Endothelial cell of umbilical vein (primary cell): Measurements from ENCODE around the gene MR1. TPM values are rescaled to one million over a fixed set of nuclear protein-coding genes. Genes with fewer than 3 reads are reported as not detected.

Experiments
- BruUV-seq: library from RNA; stranded (reverse); fragments of 400-500 nt; replicated peaks from 2 replicates; lab custom pipeline; 2021; lab: Mats Ljungman, UMichigan
- CTCF ChIA-PET: fragments of 300-600, 350-600 bp; sonication (Branson Sonifier 250); formaldehyde crosslinking; loops from one replicate; lab custom pipeline; 2021; ENCODE audit warnings: antibody characterized with exemption, inconsistent platforms; lab: Charles Lee
- POLR2A ChIA-PET: fragments of 300-600, 350-600 bp; sonication (Branson Sonifier 250); formaldehyde crosslinking; loops from one replicate; lab custom pipeline; 2021; ENCODE audit warnings: antibody characterized with exemption, inconsistent platforms; lab: Charles Lee
- DNase-seq: peaks from one replicate; pipeline ENCODE4 v3.0.0-alpha.2; 2011; ENCODE audit warnings: low read depth, low spot score
- FAIRE-seq: peaks from 2 replicates; lab custom pipeline; 2011; peaks lifted over from hg19 to GRCh38; lab: Jason Lieb, UNC
- H2AFZ ChIP-seq: 2 replicates; pipeline ENCODE4 v1.6.0; 2012; ENCODE audit warnings: low read depth, low read length, control low read depth, inconsistent platforms
- H3K27ac ChIP-seq: 2 replicates; pipeline ENCODE4 v1.5.1; 2011; ENCODE audit warnings: low read depth, mild to moderate bottlenecking, control low read depth, low read length, moderate library complexity; ENCODE audit not compliant: insufficient read depth
- H3K27me3 ChIP-seq, 2 experiments: 2 replicates each; pipeline versions ENCODE4 v1.6.0 to v1.6.1; 2011; ENCODE audit warnings: low read length in 2 of 2, mixed read lengths in 1 of 2; ENCODE audit not compliant: control insufficient read depth in 2 of 2, insufficient read depth in 2 of 2
- H3K36me3 ChIP-seq, 2 experiments: 2 replicates in 1 of 2; 3 replicates in 1 of 2; pipeline ENCODE4 v1.5.1; 2011; ENCODE audit warnings: low read length in 2 of 2, mild to moderate bottlenecking in 1 of 2, moderate library complexity in 1 of 2; ENCODE audit not compliant: control insufficient read depth in 2 of 2, insufficient read depth in 2 of 2; ENCODE audit errors: extremely low read depth in 1 of 2
- H3K4me1 ChIP-seq: 3 replicates; pipeline ENCODE4 v1.5.1; 2011; ENCODE audit warnings: mild to moderate bottlenecking, low read length; ENCODE audit not compliant: control insufficient read depth, insufficient read depth; ENCODE audit errors: extremely low read depth
- H3K4me2 ChIP-seq: 2 replicates; pipeline ENCODE4 v1.6.1; 2011; ENCODE audit warnings: low read length, control low read depth, mixed read lengths; ENCODE audit not compliant: insufficient read depth
- H3K4me3 ChIP-seq, 3 experiments: fragments of 200-600 bp in 1 of 3; sonication (generic), shearing (Covaris generic) in 1 of 3; replicated peaks in 1 of 3; 2 replicates each; pipeline ENCODE4 v1.5.1; 2011 to 2016; ENCODE audit warnings: control low read depth in 3 of 3, low read length in 3 of 3, mild to moderate bottlenecking in 2 of 3, inconsistent platforms in 1 of 3, low read depth in 1 of 3, moderate library complexity in 1 of 3; ENCODE audit not compliant: insufficient read depth in 1 of 3
- H3K79me2 ChIP-seq: 2 replicates; pipeline ENCODE4 v1.6.0; 2012; ENCODE audit warnings: low read length, inconsistent platforms; ENCODE audit not compliant: control insufficient read depth, insufficient read depth
- H3K9ac ChIP-seq: replicated peaks from 2 replicates; pipeline ENCODE3; 2011; ENCODE audit warnings: low read length, control low read depth; ENCODE audit not compliant: insufficient read depth; ENCODE audit errors: extremely low read depth
- H3K9me1 ChIP-seq: replicated peaks from 3 replicates; pipeline ENCODE4 v1.6.0; 2011; ENCODE audit warnings: mild to moderate bottlenecking, low read length; ENCODE audit not compliant: control insufficient read depth, insufficient read depth; ENCODE audit errors: extremely low read depth
- H3K9me3 ChIP-seq: replicated peaks from 2 replicates; pipeline ENCODE4 v1.5.1; 2012; ENCODE audit warnings: low read length, inconsistent platforms; ENCODE audit not compliant: control insufficient read depth, insufficient read depth
- H4K20me1 ChIP-seq: replicated peaks from 2 replicates; pipeline ENCODE3; 2011; ENCODE audit warnings: mild to moderate bottlenecking, low read length; ENCODE audit not compliant: control insufficient read depth, insufficient read depth; ENCODE audit errors: extremely low read depth
- EZH2 ChIP-seq: IDR thresholded peaks from 2 replicates; pipeline ENCODE4 v1.6.1; 2012; ENCODE audit warnings: borderline replicate concordance, low read depth, mild to moderate bottlenecking, moderate library complexity, low read length, inconsistent platforms; ENCODE audit not compliant: severe bottlenecking
- FOS ChIP-seq: IDR thresholded peaks from 2 replicates; pipeline ENCODE4 v1.6.1; 2011; ENCODE audit warnings: mild to moderate bottlenecking, low read length, moderate library complexity, borderline replicate concordance; ENCODE audit not compliant: insufficient read depth
- GATA2 ChIP-seq: IDR thresholded peaks from 2 replicates; pipeline ENCODE4 v1.7.0; 2011; ENCODE audit warnings: low read depth, mild to moderate bottlenecking, moderate library complexity, mixed read lengths, low read length; ENCODE audit not compliant: insufficient read length, insufficient read depth
- JUN ChIP-seq: IDR thresholded peaks from 2 replicates; pipeline ENCODE4 v1.6.1; 2011; ENCODE audit warnings: borderline replicate concordance, low read depth; ENCODE audit not compliant: insufficient read length, insufficient read depth
- MYC ChIP-seq: IDR thresholded peaks from one replicate; pipeline ENCODE4 v1.6.1; 2011; ENCODE audit warnings: mild to moderate bottlenecking, low read depth, low read length
- POLR2A ChIP-seq: IDR thresholded peaks from 2 replicates; pipeline ENCODE4 v1.6.1; 2012; ENCODE audit warnings: low read depth, mild to moderate bottlenecking, control low read depth, low read length
- POLR2AphosphoS5 ChIP-seq: IDR thresholded peaks from 2 replicates; pipeline ENCODE4 v1.6.1; 2012; ENCODE audit warnings: low read depth, mild to moderate bottlenecking, control low read depth, low read length, moderate library complexity; ENCODE audit not compliant: insufficient read depth
- dilution Hi-C: fragments of 300-500 bp; cut with MboI; formaldehyde crosslinking; loops from one replicate; pipeline ENCODE4 v1.15.0; 2019; ENCODE audit warnings: low sequenced_read_pairs; ENCODE audit not compliant: extremely low pct_ligation_motif_present
- intact Hi-C: fragments of 100-400 bp; cut with micrococcal nuclease; formaldehyde crosslinking; loops from one replicate; pipeline ENCODE4 v1.10.0; 2022
- polyA plus RNA-seq, 4 experiments: library from polyadenylated mRNA; depleted of rRNA in 3 of 4; stranded (reverse) in 3 of 4; unstranded in 1 of 4; fragments of >200 nt; gene quantifications; 2 replicates each; pipeline versions ENCODE4 v1.2.1 to v1.2.3, GENCODE V29; 2011 to 2012; ENCODE audit warnings: missing spikeins in 1 of 4
- total RNA-seq: library from RNA; stranded (reverse); gene quantifications from 2 replicates; pipeline ENCODE4 v1.2.3, GENCODE V29; 2021
- TF ChIP-seq, protein P1 (sequence below): IDR thresholded peaks from 2 replicates; pipeline ENCODE4 v1.6.1; 2011; ENCODE audit not compliant: insufficient read depth, insufficient read length
- TF ChIP-seq, protein P2 (sequence below), 2 donors: IDR thresholded peaks; 1 replicate in 1 of 2; 2 replicates in 1 of 2; pipeline ENCODE4 v1.5.1; 2011; ENCODE audit warnings: low read length in 2 of 2, mild to moderate bottlenecking in 2 of 2, moderate library complexity in 2 of 2, control low read depth in 1 of 2, inconsistent platforms in 1 of 2, low read depth in 1 of 2; ENCODE audit not compliant: insufficient read depth in 1 of 2; ENCODE audit errors: extremely low read depth in 1 of 2

MR1 gene
- total and polyA plus RNA-seq, 2 donors (not counting 3 experiments of a cell fraction or from before 2014, with no cell fraction given), result 1.3 to 2.5 TPM

DNA sequence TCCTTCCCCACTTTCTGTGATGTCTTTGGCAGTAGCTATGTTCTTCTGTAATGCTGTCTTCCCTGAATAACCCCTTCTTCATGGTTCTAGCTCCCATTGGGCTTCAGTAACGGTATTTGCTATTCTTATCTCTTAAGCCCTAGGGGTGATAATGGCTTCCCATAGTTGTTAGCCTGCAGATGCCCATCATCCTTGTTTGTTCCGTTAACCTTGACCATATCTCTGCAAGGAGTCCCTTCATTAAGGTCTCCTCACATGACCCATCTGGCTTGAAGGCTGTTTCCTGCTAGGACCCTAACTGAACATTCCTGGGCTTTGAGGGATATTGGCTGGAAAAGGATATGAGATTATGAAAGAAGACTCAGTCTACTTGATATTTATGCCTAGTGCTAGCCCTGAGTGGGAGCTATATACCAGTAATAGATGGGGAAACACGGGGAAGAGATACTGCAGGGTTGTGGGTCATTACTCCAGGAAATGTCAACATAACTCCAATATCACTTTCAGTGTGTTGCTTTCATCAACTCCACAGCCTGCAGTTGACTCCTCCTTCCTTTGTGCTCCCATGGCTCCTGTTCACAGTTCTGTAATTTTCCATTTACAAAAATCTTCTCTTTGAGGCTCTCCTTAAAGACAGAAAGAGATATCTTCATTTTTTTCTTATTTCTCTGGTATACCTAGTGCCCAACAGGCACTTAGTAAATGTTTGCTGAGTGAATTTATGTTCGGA lies 2.5 kb downstream of the MR1 start:
- DNase-seq, result no peak
- Histone ChIP-seq H3K27me3 (no peaks in the 10 kb centered on the region), H3K4me2 (no peak overlapping the region), H3K36me3 (no peaks in the 10 kb centered on the region), H3K4me3 (no peak overlapping the region), H3K27ac (no peak overlapping the region), H3K79me2 (no peaks in the 10 kb centered on the region), H3K9ac (no peak overlapping the region), H2AFZ (no peak overlapping the region), H3K9me1 (no peaks in the 10 kb centered on the region), H3K9me3 (no peaks in the 10 kb centered on the region), H4K20me1 (no peaks in the 10 kb centered on the region), H3K4me1 (peaks cover 10% of the 10 kb centered on the region)
- POLR2A ChIA-PET, result no interaction called here
- no peak for FAIRE-seq
- dilution Hi-C loops (loop anchor here (10.0 kb wide), 1 partner anchor 129 kb away; no protein-coding TSS in a partner anchor), intact Hi-C loops (loop anchor here (5.0 kb wide), 2 partner anchors 154 to 504 kb away; no protein-coding TSS in a partner anchor)
- CTCF ChIA-PET, result interaction anchor here (1.6 to 8.7 kb wide), 5 partner anchors 48 to 154 kb away, joined by 4 to 174 read pairs (median 9); no protein-coding TSS in a partner anchor
- TF ChIP-seq, protein P1, sequence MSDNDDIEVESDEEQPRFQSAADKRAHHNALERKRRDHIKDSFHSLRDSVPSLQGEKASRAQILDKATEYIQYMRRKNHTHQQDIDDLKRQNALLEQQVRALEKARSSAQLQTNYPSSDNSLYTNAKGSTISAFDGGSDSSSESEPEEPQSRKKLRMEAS, result no peak
- TF ChIP-seq FOS (no peak), JUN (no peak), MYC (no peak), EZH2 (no peak), GATA2 (no peak), POLR2A (no peak), POLR2AphosphoS5 (no peak)
- TF ChIP-seq, protein P2, sequence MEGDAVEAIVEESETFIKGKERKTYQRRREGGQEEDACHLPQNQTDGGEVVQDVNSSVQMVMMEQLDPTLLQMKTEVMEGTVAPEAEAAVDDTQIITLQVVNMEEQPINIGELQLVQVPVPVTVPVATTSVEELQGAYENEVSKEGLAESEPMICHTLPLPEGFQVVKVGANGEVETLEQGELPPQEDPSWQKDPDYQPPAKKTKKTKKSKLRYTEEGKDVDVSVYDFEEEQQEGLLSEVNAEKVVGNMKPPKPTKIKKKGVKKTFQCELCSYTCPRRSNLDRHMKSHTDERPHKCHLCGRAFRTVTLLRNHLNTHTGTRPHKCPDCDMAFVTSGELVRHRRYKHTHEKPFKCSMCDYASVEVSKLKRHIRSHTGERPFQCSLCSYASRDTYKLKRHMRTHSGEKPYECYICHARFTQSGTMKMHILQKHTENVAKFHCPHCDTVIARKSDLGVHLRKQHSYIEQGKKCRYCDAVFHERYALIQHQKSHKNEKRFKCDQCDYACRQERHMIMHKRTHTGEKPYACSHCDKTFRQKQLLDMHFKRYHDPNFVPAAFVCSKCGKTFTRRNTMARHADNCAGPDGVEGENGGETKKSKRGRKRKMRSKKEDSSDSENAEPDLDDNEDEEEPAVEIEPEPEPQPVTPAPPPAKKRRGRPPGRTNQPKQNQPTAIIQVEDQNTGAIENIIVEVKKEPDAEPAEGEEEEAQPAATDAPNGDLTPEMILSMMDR (IDR thresholded peaks at IDR 0.05; ENCODE audit: extremely low read depth in 1 of 2, insufficient read depth in 1 of 2, low read depth in 1 of 2, low read length in 2 of 2), result no peak
- BruUV-seq, result no TSS peak
